Ascending aorta (tissue), 2 donors: ENCODE measurements around the gene ADAMTS17. TPM values are rescaled to one million over a fixed set of nuclear protein-coding genes. Genes with fewer than 3 reads are reported as not detected.
A peak's percentile ranks its signal among the peaks of the same experiment; 100 is the strongest.

ENCODE experiments used
- DNase-seq, 2 donors: peaks; one replicate each; pipeline ENCODE4 v3.0.0-alpha.2; 2019; ENCODE audit warnings: low spot score in 2 of 2
- H3K27ac ChIP-seq, 2 donors: fragments of 200-600 bp; sonication (generic); one replicate each; pipeline ENCODE4 v1.5.1; 2016 to 2017; ENCODE audit warnings: mild to moderate bottlenecking in 1 of 2
- H3K27me3 ChIP-seq: fragments of 200-600 bp; sonication (generic); one replicate; pipeline ENCODE4 v1.5.1; 2017
- H3K36me3 ChIP-seq, 2 donors: fragments of 200-600 bp; sonication (generic); one replicate each; pipeline ENCODE4 v1.5.1; 2016
- H3K4me1 ChIP-seq, 2 donors: fragments of 200-600 bp; sonication (generic); one replicate each; pipeline ENCODE4 v1.5.1; 2016 to 2017; ENCODE audit warnings: mild to moderate bottlenecking in 1 of 2
- H3K4me3 ChIP-seq, 2 donors: fragments of 200-600 bp; sonication (generic); one replicate each; pipeline ENCODE4 v1.5.1; 2016 to 2017; ENCODE audit warnings: mild to moderate bottlenecking in 1 of 2
- H3K9me3 ChIP-seq, 2 donors: fragments of 200-600 bp; sonication (generic); one replicate each; pipeline ENCODE4 v1.5.1; 2016
- CTCF ChIP-seq, 3 experiments: fragments of 200-600 bp in 2 of 3; fragments of 450-650 bp in 1 of 3; sonication (generic) in 2 of 3; IDR thresholded peaks; one replicate each; pipeline ENCODE4 v1.5.1; 2016 to 2019; ENCODE audit warnings: antibody characterized with exemption in 3 of 3, mild to moderate bottlenecking in 1 of 3, moderate library complexity in 1 of 3
- intact Hi-C: fragments of 100-400 bp; cut with DNase I; formaldehyde crosslinking; loops from one replicate; pipeline ENCODE4 v1.15.1; 2023
- total RNA-seq: library from RNA; depleted of rRNA; stranded (reverse); fragments of >200 nt; gene quantifications from one replicate; pipeline ENCODE4 v1.1.0, GENCODE V29; 2016

Gene ADAMTS17
- total RNA-seq, 1 donor from 2014 or later = 2.8 TPM

GRCh38 chr15:100204771-100205170 lies 137.0 kb downstream of the ADAMTS17 start:
- Histone ChIP-seq H3K4me3 (no peak overlapping the region), H3K27me3 (no peaks in the 10 kb centered on the region), H3K4me1 (no peaks in the 10 kb centered on the region), H3K27ac (no peak overlapping the region), H3K36me3 (no peaks in the 10 kb centered on the region), H3K9me3 (no peaks in the 10 kb centered on the region)
- no peak for TF ChIP-seq CTCF (IDR thresholded peaks at IDR 0.05)
- peak in 1 of 2 donors; percentile 5 for DNase-seq
- intact Hi-C loops = no loop called here

- Histone ChIP-seq H3K4me1 (no peaks in the 10 kb centered on the region), H3K27me3 (no peaks in the 10 kb centered on the region), H3K27ac (no peak overlapping the region), H3K9me3 (no peaks in the 10 kb centered on the region), H3K4me3 (no peak overlapping the region), H3K36me3 (no peaks in the 10 kb centered on the region)
- DNase-seq = peak in 1 of 2 donors; percentile 19
- intact Hi-C loops = no loop called here
- TF ChIP-seq CTCF (IDR thresholded peaks at IDR 0.05) = no peak
Observed at GRCh38 chr15:100204211-100204610, 137.6 kb downstream of the ADAMTS17 start.

- Histone ChIP-seq H3K27me3 (no peaks in the 10 kb centered on the region), H3K4me1 (no peaks in the 10 kb centered on the region), H3K36me3 (no peaks in the 10 kb centered on the region), H3K4me3 (no peak overlapping the region), H3K9me3 (no peaks in the 10 kb centered on the region), H3K27ac (no peak overlapping the region)
- TF ChIP-seq CTCF (IDR thresholded peaks at IDR 0.05) = no peak
- intact Hi-C loops = no loop called here
- DNase-seq = no peak
Observed at GRCh38 chr15:100202309-100202960, 139.3 kb downstream of the ADAMTS17 start.

DNA sequence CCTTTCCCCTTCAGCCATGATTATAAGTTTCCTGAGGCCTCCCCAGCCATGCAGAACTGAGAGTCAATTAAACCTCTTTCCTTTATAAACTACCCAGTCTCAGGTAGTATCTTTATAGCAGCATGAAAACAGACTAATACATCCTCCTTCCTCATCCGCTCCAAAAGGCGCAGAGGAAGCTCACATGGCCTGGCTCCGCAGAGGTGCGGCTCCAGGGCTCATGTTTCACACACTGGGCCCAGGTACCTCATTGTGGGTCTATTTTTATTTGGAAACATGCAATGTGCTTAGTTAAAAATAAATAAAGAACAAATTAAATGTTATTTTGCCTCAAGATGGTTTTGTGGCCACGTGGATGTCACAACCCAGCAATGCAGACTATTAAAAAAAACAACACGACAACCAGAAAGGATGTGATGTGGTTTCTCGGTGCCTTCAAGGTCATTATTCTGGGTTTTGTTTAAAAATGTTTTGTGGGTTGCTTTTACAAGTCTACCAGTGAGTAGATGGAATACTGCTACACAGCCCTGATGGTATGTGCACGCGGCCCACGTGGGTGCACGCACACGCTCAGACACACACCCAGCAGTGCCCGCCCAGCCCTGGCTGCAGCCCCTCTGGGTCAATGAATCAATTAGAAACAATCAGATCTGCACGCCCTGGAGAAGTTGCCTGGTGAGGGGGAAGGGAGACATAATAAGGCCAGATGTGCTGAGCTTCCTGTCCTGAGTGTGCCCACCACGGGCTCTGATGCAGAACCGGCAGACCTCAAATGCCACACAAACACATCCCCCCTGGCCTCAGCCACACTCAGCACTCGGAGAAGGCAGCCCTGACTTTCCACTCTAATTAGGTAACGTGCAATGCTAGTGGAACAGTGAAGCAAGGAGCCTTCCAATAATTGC lies 140.1 kb downstream of the ADAMTS17 start:
- DNase-seq = no peak
- no peaks in the 10 kb centered on the region for H3K4me1 ChIP-seq
- H3K4me3 ChIP-seq = no peak overlapping the region
- TF ChIP-seq CTCF (IDR thresholded peaks at IDR 0.05) = no peak
- no peaks in the 10 kb centered on the region for H3K9me3 ChIP-seq
- no peaks in the 10 kb centered on the region for H3K27me3 ChIP-seq
- H3K36me3 ChIP-seq = no peaks in the 10 kb centered on the region
- intact Hi-C loops = no loop called here
- H3K27ac ChIP-seq = no peak overlapping the region

DNA sequence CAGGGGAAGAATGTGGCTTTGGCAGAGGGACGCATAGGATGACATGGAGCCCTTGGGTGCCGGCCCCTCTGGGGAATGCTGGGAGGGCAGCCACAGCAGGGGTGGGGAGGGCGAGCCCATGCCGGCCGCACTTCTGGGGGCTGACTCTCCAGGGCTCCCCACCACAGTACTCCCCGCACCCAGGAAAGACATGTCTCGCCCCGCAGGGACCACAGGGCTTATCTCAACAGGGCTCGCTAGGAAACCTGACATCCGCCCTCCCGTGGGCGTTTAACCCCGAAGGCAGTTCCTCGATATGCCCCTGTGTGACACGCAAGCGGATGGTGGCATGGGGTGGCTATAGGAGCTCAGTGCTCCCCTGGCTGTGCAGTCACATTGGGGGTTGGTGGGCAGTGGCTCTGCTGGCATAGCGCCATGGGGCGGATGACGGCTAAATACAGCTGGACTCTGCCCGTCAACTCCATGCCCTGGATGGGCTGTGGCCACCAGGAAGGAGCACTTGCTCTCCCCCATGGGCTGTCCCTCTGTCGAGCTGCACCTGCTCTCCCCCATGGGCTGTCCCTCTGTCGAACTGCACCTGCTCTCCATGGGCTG lies 141.4 kb downstream of the ADAMTS17 start:
- Histone ChIP-seq H3K4me3 (no peak overlapping the region), H3K9me3 (no peaks in the 10 kb centered on the region), H3K27me3 (no peaks in the 10 kb centered on the region), H3K4me1 (no peaks in the 10 kb centered on the region), H3K27ac (no peak overlapping the region), H3K36me3 (no peaks in the 10 kb centered on the region)
- intact Hi-C loops = no loop called here
- no peak for DNase-seq
- TF ChIP-seq CTCF (IDR thresholded peaks at IDR 0.05) = no peak
